GM12873 (cell line): Measurements from ENCODE around the gene EIPR1.

Experiments used
- CTCF ChIP-seq: IDR thresholded peaks from 2 replicates; pipeline ENCODE4 v1.5.1; 2012; ENCODE audit warnings: low read depth, mild to moderate bottlenecking, moderate library complexity, low read length, control low read depth; ENCODE audit not compliant: insufficient read depth; ENCODE audit errors: missing control alignments

The EIPR1 gene

GRCh38 chr2:3420769-3421397 is 43.3 kb upstream of the EIPR1 start:
- TF ChIP-seq CTCF = no peak

GRCh38 chr2:3420076-3420768 is 42.6 kb upstream of the EIPR1 start:
- TF ChIP-seq CTCF = no peak

GRCh38 chr2:3418766-3419404 is 41.3 kb upstream of the EIPR1 start:
- TF ChIP-seq CTCF = no peak

GRCh38 chr2:3414133-3414860 is 36.7 kb upstream of the EIPR1 start:
- TF ChIP-seq CTCF = no peak

- TF ChIP-seq CTCF = no peak
These were observed 36.1 kb upstream of the EIPR1 start for GRCh38 chr2:3413697-3414096.

- TF ChIP-seq CTCF = no peak
These were observed 33.5 kb upstream of the EIPR1 start for GRCh38 chr2:3411103-3411502.
